T-helper 1 cell treated with Interleukin-12 subunit alpha and Interleukin-12 subunit beta and Interleukin-4 antibody, amounts not matched to agents 30 ng/mL and 1 ng/mL, for 36 hours (primary cell): ENCODE results near the gene ABHD2. TPM values are rescaled to one million over a fixed set of nuclear protein-coding genes. Genes with fewer than 3 reads are reported as not detected.
"Not testable (repeated sequence)": the region's sequence is repeated elsewhere in the genome, so short reads cannot be mapped to it uniquely, and the experiment has no call there.

Experiments used
- intact Hi-C: fragments of 100-400 bp; cut with micrococcal nuclease; formaldehyde crosslinking; loops from one replicate; pipeline ENCODE4 v1.15.1; 2024
- total RNA-seq: library from RNA; stranded (reverse); gene quantifications from 2 replicates; pipeline ENCODE4 v1.2.3, GENCODE V29; 2022

ABHD2 gene
- total RNA-seq, 1 donor from 2014 or later, result 65.0 TPM

DNA sequence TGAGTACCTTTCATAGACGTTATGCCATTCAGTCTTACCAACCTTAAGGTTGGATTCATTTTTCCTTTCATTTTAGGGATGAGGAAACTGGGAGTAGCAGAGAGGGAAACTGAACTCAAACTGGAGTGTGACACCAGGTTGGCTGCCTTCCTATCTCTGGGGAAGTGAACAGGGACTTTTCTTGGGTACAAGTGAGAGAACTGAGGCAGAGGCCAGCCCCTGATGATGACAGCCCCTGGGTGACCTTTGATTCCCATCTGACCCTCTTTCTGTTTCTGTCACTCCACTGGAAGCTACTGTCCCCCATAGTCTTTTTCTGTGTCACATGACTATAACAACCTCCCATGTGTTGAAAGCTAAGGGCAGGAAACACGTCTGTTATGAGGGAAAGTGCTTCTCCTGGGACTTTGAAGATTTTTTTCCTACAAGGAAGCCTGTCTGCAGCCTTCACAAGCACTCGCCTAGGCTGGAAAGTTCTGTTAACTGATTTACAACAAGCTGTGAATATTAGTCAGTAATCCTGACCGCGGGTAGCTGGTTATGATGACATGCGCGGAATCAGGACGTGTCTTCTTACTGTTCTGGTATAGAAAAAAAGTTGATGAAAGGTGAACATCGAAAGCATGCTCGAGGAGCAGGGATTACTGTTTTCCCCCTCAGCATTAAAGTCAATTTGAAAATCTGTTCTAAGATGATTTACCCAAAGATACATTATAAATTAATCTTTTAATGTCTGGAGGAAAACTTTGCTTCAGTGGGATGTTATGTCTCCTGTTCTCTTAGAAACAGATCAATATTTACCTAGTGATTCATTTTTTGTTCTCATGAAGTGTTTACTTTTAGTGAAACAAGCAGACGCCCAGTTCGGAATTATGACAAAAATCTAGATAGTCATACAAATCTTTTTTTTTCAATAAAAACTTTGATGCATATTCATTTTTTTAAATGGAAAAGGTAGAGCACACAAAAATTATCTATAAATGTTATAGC, 31.5 kb downstream of the ABHD2 start:
- intact Hi-C loops, result no loop called here

DNA sequence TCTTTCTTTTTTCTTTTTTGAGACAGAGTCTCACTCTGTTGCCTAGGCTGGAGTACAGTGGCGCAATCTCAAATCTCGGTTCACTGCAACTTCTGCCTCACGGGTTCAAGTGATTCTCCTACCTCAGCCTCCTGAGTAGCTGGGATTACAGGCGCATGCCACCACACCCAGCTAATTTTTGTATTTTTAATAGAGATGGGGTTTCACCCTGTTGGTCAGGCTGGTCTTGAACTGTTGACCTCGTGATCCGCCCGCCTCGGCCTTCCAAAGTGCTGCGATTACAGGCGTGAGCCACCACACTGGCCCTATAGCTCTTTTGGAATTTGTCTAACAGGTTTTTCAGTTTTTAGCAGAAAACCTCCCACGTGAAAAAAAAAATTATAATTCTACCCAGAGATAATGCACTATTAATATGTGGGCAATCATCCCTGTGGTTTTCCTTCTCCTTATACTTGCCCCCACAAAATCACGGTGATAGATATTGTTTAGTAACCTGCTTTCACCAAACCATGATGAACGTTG, 32.3 kb downstream of the ABHD2 start:
- intact Hi-C loops, result not testable (repeated sequence)

DNA sequence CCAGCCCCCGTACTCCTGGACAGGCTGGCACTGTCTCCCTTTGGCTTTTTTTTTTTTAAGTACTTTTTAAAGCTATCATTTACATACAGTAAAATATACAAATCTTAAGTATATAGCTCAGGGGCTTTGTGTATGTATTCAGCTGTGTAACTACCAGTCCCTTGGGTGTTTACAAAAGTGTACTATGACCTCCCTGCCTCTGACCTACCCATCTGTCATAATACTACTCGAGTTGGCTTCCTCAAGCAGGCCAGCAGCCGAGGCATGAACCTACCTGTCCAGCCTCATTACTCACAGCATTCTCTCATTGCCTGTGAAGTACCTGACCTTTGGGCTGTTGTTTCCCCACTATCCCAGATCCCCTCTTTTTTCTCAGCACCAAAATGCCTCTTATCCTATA, 33.2 kb downstream of the ABHD2 start:
- intact Hi-C loops, result no loop called here

DNA sequence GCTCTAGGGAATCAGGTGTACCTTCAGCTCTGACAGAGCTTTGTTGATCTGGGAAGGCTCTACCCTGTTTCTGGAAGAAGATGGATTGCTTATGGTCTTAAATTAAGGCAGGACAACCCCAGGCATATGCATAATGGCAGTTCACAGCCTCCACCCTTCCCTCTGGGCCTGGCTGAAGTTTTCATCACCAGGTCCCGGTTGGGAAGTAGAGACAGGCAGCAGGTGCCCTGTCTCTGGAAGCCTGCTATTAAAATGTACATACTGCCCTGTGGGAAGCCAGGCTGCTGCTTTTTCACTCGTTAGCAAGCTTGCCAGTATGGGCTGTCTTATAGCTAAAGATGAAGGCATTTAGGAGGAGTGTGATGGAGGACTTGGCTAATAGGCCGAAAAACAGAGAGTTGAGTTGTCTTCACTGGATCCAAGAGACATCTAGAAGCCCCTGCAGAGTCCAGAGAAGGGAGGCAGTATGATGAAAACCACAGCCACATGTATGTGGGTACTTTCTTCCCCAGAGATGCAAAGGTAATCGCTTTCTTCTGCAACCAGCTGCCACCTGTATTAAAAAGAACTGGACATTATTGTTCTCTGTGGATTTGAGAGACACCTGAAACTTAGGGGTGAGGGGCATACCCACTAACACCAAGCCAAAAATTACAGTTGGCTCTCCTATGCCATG, 34.4 kb downstream of the ABHD2 start:
- intact Hi-C loops, result no loop called here

DNA sequence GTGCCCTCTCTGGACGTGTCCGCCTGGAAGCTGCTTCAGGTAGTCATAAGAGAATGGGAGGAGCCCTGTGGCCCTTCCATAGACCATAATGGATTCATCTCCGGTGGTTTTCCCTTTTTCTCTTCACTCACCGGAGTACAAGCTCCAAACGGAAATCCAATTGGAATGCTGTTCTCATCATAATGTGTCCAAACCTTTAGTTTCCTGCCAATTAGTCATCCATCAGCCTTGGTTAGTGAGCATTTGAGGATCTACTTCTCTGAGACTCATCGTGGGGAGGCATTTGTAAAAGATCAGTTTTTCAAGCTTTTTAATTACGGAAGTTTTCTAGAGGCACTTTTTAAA, 34.9 kb downstream of the ABHD2 start:
- intact Hi-C loops, result no loop called here

DNA sequence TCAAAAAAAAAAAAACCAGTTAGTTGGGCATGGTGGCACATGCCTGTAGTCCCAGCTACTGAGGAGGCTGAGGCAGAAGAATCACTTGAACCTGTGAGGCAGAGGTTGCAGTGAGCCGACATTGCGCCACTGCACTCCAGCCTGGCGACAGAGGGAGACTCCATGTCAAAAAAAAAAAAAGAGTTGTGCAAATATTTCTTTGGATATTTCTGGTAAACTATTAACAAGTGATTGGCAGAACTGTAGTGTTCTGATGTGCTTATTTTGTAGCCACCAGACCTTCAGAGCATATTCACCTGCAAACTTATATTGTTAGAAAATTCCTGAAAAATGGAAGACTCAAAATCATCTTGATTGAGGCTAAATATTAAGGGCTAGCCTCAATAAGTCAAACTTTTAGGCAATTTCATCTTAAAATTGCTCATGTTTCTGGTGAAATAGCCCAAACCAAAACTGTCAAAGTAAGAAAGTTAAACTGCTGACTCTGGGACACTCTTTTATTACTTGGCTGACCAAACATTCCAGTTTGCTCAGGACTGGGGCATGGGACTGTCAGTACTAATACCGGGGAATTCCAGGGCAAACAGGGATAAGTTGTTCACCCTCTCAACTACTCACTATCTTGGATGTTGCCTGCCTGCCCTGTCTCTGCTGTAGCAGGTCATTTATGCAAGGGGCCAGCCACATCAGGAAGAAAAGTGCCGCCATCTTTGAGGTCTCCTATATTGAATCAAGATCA, 37.0 kb downstream of the ABHD2 start:
- intact Hi-C loops, result loop anchor here (5.0 kb wide), 1 partner anchor 52 kb away; no protein-coding TSS in a partner anchor

DNA sequence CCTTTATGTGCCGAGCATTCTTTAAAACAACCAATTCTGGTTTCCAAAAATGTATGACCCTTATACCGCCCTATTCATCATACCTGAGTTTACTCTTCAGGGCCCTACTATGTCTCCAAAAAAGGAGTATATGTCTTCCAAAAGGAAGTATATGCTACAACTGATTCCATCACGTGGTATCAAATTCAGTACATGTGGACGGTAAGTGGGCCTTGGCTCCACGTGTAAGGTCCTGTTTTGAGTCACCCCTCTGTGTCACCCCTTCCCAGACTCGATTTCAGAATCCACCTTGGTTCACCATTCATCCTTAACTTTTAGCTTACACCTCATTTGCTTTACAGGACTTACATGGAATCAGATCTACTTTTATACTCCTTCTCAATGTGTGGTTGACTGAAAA, 37.8 kb downstream of the ABHD2 start:
- intact Hi-C loops, result loop anchor here (5.0 kb wide), 1 partner anchor 51 kb away; no protein-coding TSS in a partner anchor

DNA sequence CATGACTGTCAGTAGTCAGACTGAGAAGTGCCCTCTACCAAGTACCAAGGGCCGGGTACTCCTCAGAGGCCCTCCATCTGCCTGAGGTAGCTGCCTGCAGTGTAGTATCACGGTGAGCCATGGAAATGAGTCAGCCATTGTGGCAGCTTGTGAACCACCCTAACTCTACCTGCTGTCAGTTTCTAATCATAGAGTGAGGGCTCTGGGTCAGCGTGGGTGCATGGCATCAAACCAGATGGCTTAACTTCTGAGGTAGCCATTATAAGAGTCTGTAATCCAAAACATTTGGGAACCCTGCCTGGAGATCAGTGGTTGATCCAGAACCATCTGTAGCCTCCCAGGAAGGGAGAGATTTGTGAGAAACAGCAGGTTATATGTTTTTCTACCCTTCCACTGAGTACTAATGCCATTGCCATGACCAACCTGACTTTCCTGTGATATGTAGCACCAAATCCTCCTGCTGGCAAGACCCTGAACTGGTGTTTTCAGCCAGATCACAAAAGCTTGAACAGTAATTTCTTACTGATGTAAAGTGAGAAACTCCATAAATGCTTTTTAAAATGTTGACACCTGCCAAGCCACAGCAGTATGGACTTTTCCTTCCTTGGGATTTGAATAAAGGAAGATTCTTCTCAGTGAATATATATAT, 38.9 kb downstream of the ABHD2 start:
- intact Hi-C loops, result loop anchor here (5.0 kb wide), 1 partner anchor 50 kb away; no protein-coding TSS in a partner anchor

DNA sequence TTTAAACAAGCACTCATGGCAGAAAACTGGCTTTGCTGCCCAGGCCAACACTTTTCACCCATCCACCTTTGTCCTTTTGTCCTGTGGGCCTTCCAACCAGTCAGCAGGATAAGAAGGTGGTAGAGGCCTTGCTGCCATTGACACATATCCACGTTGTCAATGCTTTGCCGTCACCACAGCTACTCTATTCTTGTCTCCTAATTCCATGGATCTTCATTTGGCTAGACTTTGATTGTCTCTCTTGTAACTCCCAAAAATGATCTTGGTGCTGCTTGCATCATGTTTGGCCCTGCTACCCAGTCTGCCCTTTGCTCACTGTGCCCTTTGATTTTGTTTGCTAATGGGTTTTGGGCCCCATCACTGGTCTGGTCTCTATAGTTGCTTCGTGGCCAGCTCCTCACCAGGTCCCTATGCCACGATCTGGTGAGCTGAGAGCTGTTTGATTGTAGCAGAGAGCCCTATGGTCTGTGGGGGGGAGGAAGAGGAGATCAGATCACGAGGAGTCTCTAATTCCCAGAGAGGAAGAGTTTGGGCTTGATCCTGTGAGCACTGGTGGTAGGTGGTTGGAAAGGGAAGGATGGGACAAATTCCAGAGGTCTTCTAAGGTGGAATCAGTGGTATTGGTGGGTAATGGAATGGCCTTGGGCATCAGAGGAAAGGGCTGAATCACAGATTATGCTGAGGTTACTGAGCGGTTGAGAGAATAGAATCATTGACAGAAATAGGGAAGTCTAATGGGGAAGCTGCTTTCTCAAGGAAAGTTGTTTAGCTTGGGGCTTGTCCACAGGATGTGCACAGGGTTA, 40.3 kb downstream of the ABHD2 start:
- intact Hi-C loops, result loop anchor here (1.0 to 5.0 kb wide), 5 partner anchors 40 to 234 kb away; partner anchors contain the start of gene ABHD2

DNA sequence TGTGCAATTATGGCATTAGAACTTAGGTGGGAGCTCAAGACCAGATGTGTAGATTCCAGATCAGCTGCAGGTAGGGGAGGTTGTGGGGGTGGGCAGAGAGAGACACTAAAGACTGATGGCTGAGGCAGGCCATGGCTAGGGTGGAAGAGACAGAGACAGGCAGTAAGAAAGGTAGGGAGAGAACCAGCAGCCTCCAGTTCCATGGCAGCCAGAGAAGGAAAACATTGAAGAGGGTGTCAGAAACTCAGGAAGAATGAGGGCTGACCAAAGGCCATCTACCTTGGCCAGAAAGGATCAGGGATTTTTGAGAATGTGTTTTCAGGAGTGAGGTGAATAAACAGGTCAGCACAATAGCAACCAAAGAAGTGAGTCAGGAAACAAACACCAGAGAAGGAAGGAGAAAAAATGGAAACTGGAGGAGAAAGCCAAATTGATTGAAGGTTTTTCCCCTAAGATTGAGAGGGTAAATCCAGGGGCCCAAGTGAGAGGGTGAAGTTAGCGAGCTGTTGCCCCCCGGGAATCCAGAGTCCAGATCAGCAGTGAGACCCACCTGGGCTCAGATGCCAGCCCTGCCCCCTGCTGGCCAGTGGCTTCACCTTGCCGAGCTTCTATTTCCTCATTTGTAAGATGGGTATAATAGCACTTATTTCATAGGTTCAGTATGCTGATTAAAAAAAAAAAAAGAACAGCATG, 41.0 kb downstream of the ABHD2 start:
- intact Hi-C loops, result loop anchor here (1.0 to 5.0 kb wide), 5 partner anchors 41 to 235 kb away; partner anchors contain the start of gene ABHD2

DNA sequence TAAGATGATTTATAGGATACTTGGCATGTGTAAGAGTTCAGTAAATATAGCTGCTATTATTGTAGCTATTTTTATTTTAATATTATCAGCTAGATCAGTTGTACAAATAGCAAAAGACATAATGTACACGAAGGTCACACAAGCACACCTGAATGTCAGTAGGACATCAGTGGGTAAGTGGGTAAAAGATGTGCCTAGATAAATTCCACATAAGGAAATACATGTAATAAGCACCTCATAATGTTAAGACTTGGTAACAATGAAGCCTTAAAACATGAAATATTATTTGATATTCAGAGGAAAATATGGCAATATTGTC, 41.5 kb downstream of the ABHD2 start:
- intact Hi-C loops, result loop anchor here (1.0 to 5.0 kb wide), 5 partner anchors 41 to 235 kb away; partner anchors contain the start of gene ABHD2

DNA sequence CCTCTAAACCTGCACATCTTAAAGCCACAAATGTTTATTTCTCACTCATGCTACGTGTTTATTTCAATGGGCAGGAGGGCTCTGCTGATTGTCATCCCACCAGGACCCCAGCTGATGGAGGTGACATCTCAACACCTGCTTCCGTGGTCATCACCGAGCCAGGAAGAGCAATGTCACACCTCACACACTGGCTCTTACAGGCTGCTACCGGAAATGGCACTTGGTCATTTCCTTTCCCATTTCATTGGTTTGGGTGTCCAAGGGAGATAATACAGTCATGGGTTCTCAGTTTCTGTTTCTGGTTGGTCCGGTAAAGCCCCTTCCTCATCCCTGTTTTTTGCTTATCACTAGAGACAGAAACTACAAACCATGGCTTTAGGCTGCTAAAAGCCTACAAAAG, 41.9 kb downstream of the ABHD2 start:
- intact Hi-C loops, result no loop called here

DNA sequence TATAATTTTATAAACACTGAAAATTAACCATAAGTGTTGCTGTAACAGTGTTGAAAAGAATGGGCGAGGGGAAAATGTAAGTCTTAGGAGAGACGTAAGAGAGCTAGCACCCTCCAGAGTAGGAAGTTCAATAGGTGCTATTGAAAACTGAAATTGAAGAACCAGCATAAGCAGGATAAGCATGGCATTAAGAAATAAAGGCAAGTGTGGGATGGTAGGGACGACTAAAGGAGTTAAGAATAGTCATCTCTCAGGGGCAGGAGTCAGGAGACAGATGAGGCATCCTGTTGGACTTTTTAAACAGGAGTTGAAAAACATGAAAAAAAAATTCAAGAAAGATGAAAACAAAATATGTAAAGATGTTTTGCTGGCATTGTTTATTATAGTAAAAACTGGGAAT, 43.5 kb downstream of the ABHD2 start:
- intact Hi-C loops, result no loop called here

DNA sequence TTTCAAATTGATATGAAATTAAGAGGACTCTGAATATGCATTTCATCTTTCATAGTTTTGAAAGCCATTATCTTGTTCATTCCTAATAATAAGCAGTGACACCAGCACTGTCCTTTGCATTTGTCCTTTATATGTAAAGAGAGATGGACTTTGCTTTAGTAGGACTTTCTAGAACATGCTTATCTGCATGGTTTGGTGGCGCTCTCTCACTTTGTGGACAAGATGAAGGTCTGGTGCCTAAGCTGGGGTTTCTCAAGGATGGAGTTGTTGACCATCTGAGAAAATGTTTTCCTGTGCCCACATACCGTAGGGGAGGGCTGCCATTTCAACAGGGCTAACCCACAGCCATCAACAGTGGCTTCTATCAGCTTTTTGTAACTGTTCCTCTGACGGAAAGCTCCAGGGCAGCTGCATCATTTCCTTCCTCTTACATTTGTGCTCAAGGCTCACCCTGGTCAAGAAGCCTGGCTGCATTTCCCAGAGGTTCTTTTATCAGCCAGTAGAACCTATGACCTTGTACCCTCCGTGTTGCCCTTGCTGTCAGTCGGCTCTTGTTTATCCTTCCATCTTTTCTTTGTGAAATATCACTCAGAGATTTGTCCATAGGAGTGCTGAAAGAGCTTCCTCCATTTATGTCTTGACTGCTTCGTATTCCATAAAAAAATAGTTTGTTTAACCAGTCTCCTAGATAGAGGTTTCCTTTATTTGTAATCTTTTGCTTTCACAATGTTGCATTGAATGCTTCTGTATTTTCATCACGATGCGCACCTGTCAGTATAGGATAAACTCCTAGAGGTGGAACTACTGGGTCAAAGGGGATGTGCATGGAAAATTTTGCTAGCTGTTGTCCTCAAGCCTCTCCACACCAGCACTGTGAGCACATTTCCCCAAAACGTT, 44.6 kb downstream of the ABHD2 start:
- intact Hi-C loops, result no loop called here

DNA sequence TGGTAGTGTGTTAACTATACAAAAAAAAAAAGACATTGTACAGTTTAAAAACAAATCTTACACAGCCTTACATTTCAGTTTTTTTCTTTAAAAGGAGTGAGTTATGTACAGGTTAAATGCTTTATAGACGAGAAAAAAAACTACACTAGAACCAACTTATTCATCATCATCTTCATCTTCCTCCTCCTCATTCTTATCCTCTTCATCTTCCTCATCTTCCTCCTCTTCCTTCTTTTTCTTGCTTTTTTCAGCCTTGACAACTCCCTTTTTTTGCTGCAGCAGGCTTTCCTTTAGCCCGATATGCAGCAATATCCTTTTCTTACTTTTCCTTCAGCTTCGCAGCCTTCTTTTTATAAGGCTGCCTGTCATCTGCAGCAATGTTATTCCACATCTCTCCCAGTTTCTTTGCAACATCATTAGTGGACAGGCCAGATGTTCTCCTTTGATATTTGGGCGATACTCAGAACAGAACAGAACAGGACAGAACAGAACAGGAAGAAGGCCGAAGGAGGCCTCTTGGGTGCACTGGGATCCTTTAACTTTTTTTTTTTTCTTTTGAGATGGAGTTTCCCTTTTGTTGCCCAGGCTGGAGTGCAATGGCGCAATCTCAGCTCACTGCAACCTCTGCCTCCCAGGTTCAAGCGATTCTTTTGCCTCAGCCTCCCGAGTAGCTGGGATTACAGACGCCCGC, 47.3 kb downstream of the ABHD2 start:
- intact Hi-C loops, result not testable (repeated sequence)

DNA sequence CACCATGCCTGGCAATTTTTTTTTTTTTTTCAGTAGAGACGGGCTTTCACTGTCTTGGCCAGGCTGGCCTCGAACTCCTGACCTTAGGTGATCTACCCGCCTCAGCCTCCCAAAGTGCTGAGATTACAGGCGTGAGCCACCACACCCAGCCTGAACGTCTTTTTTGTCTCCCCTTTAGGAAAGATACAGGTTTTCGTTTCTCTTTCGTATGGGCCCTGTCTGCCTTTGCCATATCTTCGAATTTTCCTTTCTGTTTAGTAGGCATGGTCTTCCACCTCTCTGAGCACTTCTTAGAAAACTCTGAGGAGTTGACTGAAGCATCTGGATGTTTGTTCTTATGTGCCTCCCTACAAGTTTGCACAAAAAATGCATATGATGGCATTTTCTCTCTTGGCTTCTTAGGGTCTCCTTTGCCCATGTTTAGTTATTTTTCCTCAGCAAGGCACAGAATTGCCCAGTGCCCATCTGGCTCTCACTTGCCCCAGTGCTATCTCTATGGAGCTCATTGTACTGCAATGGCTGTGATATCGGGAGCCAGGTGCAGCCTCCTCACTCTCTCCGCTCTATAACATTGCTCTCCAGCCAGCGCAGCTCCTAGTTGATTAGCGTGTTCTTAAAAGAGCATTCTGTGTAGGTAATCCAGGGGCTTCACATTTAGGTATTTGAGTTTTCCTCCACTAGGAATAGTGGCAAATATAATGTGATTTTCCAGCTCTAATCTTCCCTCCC, 48.0 kb downstream of the ABHD2 start:
- intact Hi-C loops, result no loop called here
